ENCODE measurements around the gene PIEZO2.

DNA sequence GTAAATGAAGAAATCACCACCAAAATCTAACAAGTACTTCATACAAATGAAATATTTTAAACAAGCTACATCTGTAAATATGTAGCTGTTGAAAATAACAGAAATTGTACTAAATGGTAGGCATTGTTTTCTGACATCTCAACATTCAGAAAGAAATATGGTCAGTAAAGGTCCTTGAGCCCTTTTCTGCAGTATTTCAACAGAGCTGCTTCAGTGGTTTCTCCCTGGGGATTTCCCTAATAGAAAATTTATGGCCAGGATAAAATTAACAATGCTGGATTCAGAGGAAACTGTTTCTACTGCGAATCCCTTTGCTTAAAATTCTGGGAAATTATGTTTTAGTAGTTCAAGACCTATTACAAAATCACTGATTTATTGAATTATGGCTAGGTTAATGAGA is 256.6 kb downstream of the PIEZO2 start:
- TF ChIP-seq, protein P1, sequence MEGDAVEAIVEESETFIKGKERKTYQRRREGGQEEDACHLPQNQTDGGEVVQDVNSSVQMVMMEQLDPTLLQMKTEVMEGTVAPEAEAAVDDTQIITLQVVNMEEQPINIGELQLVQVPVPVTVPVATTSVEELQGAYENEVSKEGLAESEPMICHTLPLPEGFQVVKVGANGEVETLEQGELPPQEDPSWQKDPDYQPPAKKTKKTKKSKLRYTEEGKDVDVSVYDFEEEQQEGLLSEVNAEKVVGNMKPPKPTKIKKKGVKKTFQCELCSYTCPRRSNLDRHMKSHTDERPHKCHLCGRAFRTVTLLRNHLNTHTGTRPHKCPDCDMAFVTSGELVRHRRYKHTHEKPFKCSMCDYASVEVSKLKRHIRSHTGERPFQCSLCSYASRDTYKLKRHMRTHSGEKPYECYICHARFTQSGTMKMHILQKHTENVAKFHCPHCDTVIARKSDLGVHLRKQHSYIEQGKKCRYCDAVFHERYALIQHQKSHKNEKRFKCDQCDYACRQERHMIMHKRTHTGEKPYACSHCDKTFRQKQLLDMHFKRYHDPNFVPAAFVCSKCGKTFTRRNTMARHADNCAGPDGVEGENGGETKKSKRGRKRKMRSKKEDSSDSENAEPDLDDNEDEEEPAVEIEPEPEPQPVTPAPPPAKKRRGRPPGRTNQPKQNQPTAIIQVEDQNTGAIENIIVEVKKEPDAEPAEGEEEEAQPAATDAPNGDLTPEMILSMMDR (IDR thresholded peaks at IDR 0.05; ENCODE audit: poor library complexity, severe bottlenecking) = no peak
- TF ChIP-seq EZH2 (IDR thresholded peaks at IDR 0.05; ENCODE audit: borderline replicate concordance, insufficient read depth, low read length, poor library complexity, severe bottlenecking) = no peak
